ENCODE measurements around the gene U2SURP. TPM values are rescaled to one million over a fixed set of nuclear protein-coding genes. Genes with fewer than 3 reads are reported as not detected.
A peak's percentile ranks its signal among the peaks of the same experiment; 100 is the strongest.

U2SURP gene
- total RNA-seq, 2 donors from 2014 or later = 65.4 to 68.2 TPM

DNA sequence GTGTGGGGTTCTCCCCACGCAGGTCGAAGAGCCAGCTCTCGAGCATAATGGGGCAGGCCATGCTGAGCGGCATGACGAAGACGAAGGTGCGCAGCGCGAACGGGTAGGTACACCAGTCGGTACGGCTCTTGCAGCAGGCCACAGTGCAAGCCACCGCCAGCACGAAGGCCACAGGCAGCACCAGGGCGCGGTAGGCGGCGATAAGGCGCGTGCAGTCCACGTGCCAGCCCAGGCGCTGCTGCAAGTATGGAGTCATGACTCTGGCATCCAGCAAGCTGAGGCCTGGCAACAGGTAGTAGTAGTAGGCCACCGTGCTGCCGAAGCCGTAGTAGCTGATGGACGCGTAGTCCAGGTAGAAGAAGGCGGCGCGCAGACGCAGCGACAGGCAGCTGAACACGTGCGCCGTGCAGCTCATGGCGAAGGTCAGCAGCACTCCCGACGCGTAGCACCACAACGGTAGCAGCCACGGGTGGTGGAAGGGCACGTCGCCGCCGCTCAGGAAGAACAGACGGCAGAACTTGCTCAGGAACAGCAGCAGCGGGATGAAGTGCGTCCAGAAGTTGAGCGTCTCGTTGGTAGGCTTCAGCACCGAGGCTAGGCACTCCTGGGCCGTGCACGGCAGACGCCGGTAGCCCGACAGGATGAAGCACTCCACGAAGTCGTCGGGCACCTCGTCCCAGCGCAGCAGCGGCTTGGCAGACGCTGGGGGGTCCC is 38.7 kb upstream of the U2SURP start:
- intact Hi-C loops (cut with DNase I) = no loop called here
- H3K27ac ChIP-seq = no peak overlapping the region
- TF ChIP-seq, protein P1, sequence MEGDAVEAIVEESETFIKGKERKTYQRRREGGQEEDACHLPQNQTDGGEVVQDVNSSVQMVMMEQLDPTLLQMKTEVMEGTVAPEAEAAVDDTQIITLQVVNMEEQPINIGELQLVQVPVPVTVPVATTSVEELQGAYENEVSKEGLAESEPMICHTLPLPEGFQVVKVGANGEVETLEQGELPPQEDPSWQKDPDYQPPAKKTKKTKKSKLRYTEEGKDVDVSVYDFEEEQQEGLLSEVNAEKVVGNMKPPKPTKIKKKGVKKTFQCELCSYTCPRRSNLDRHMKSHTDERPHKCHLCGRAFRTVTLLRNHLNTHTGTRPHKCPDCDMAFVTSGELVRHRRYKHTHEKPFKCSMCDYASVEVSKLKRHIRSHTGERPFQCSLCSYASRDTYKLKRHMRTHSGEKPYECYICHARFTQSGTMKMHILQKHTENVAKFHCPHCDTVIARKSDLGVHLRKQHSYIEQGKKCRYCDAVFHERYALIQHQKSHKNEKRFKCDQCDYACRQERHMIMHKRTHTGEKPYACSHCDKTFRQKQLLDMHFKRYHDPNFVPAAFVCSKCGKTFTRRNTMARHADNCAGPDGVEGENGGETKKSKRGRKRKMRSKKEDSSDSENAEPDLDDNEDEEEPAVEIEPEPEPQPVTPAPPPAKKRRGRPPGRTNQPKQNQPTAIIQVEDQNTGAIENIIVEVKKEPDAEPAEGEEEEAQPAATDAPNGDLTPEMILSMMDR (IDR thresholded peaks at IDR 0.05) = no peak
- TF ChIP-seq POLR2A (IDR thresholded peaks at IDR 0.05) = no peak
- peaks cover 13% of the 10 kb centered on the region for H3K4me1 ChIP-seq
- WGBS, 2 donors = 60 to 85% methylated on average over 40 to 63 of the region's 63 CpGs
- no peak overlapping the region for H3K4me3 ChIP-seq
- ATAC-seq (no peak), DNase-seq (no peak)
- no peaks in the 10 kb centered on the region for H3K36me3 ChIP-seq (replicated peaks in 1 of 2; ENCODE audit: insufficient read depth in 1 of 2, low read depth in 2 of 2)
- H3K27me3 ChIP-seq = peaks cover 0 to 5% of the 10 kb centered on the region in 2 donors
- H3K9me3 ChIP-seq = no peaks in the 10 kb centered on the region

DNA sequence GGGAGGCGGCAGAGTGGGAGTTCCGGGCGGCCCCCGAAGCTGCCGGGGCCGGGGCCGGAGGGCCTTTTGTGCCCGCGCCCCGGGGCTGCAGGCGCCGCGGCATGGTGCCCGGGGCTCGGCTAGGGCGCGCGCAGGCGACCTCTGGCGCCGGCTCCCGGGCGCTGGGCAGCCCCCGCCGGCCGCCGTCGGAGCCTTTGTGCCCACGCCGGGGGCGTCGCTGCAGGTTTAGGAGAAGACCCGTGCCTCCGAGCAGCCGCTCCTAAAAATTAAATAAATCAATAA is 38.2 kb upstream of the U2SURP start:
- H3K27me3 ChIP-seq = peaks cover 0 to 5% of the 10 kb centered on the region in 2 donors
- no peak overlapping the region for H3K4me3 ChIP-seq

DNA sequence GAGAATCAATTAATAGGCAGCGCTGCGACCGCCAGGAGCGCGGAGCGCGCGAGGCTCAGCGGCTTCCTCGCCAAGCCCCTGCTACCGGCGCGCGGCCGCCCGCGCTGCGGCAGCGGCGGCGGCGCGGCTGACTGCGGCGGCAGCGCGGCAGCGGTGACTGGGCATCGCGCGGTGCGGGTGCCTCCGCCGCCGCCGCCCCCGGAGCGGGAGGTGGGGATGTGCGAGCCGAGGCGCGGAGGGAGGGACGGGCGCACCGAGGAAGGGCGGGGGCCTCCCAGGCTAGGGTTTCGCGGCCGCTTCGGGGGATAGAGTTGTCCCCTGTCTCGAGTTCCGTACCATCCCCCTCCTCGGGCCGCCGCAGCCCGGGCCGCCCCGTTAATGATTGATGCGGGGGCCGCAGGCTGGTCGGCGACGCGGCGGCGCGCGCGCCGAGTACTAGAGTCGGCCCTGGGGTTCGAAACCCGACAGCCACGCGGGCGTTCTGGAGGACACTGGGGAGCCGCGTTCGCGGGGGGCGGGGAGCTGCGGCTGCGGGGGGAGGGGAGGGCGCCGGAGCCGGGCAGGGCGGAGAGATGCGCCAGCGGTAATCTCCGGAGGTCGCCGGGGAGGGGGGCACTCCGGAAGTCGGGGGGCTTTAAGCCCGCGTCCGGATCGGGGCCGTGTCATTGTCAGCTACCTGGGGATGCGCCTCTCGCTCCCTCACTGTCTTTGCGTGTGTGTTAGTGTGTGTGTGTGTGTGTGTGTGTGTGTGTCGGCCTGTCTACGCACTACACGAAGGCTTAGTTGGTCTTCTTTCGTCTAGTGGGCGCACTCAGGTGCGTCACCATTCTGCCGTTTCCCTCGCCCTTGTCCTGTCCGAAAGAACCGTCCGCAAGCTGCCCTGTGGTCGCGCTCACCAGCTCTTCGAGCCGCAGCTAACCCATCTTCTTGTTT is 37.6 kb upstream of the U2SURP start, which contains the start of gene PAQR9:
Gene PAQR9 (minus strand): TSS at position 159 of the 933 bp plus-strand sequence. CDS start 338 bp downstream, outside the sequence.
- Histone ChIP-seq H3K9me3 (no peaks in the 10 kb centered on the region), H3K27ac (no peak within 1 kb of the TSS), H3K4me1 (peaks cover 13% of the 10 kb centered on the region), H3K36me3 (replicated peaks in 1 of 2; ENCODE audit: insufficient read depth in 1 of 2, low read depth in 2 of 2) (no peaks in the 10 kb centered on the region), H3K27me3 (peaks cover 0 to 5% of the 10 kb centered on the region in 2 donors), H3K4me3 (peak within 1 kb of the TSS; percentile 25 to 32)
- no peak for TF ChIP-seq POLR2A (IDR thresholded peaks at IDR 0.05)
- TF ChIP-seq, protein P1 (IDR thresholded peaks at IDR 0.05) = no peak
- 2 to 14% methylated on average over 20 to 112 of the region's 117 CpGs for WGBS, 2 donors
- ATAC-seq = peak; percentile 66
- DNase-seq = peak in 1 of 4 donors; percentile 13
- intact Hi-C loops (cut with DNase I) = no loop called here

More for the DNA sequence above, 38.2 kb upstream of the U2SURP start:
- intact Hi-C loops (cut with DNase I) = no loop called here
- DNase-seq (no peak), ATAC-seq (no peak)
- Histone ChIP-seq H3K9me3 (no peaks in the 10 kb centered on the region), H3K4me1 (peaks cover 13% of the 10 kb centered on the region), H3K36me3 (replicated peaks in 1 of 2; ENCODE audit: insufficient read depth in 1 of 2, low read depth in 2 of 2) (no peaks in the 10 kb centered on the region), H3K27ac (no peak overlapping the region)
- WGBS, 2 donors = 0% methylated on average over 10 to 34 of the region's 35 CpGs
- TF ChIP-seq POLR2A (IDR thresholded peaks at IDR 0.05) = no peak
- TF ChIP-seq, protein P1 (IDR thresholded peaks at IDR 0.05) = peak in 1 of 7 experiments; percentile 1

DNA sequence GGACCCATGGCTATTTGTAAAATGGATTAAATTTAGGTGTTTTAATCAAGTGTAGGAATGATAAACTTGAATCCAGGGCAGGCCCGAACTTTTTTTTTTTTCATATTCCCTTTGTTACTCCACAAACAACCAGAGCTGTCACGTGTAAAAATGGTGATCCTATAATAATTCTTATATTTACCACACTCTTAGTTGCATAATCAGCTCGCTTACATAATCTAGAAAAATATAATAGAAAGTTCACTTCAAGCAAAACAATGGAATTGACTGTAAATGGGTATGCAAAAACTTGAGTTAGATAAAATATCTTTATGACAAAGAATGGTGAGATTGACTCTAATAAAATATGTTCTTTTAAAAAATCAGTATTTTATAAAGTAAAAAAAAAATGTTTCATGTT is 35.8 kb upstream of the U2SURP start:
- intact Hi-C loops (cut with DNase I) = no loop called here
- peaks cover 0 to 5% of the 10 kb centered on the region in 2 donors for H3K27me3 ChIP-seq
- 61 to 64% methylated on average over 3 of the region's 3 CpGs for WGBS, 2 donors
- DNase-seq (no peak), ATAC-seq (no peak)
- TF ChIP-seq, protein P1 (IDR thresholded peaks at IDR 0.05) = no peak
- TF ChIP-seq POLR2A (IDR thresholded peaks at IDR 0.05) = no peak
- no peaks in the 10 kb centered on the region for H3K36me3 ChIP-seq (replicated peaks in 1 of 2; ENCODE audit: insufficient read depth in 1 of 2, low read depth in 2 of 2)
- no peak overlapping the region for H3K27ac ChIP-seq
- H3K4me3 ChIP-seq = no peak overlapping the region
- peaks cover 13% of the 10 kb centered on the region for H3K4me1 ChIP-seq
- no peaks in the 10 kb centered on the region for H3K9me3 ChIP-seq

All from body of pancreas (tissue), 4 donors.